Keratinocyte (primary cell): ENCODE results near the gene SMIM24. TPM values are rescaled to one million over a fixed set of nuclear protein-coding genes. Genes with fewer than 3 reads are reported as not detected.

ENCODE experiments used
- DNase-seq: peaks from one replicate; pipeline ENCODE4 v3.0.0-alpha.2; 2011; ENCODE audit warnings: low read depth, missing footprints, low spot score
- FAIRE-seq: peaks from 2 replicates; lab custom pipeline; 2011; peaks lifted over from hg19 to GRCh38; lab: Jason Lieb, UNC
- H2AFZ ChIP-seq: 2 replicates; pipeline ENCODE4 v1.6.0; 2012; ENCODE audit warnings: low read length, control low read depth, inconsistent platforms; ENCODE audit not compliant: control insufficient read depth
- H3K27ac ChIP-seq: 2 replicates; pipeline ENCODE4 v1.5.1; 2011; ENCODE audit warnings: low read length; ENCODE audit not compliant: control insufficient read depth, insufficient read depth
- H3K27me3 ChIP-seq: 3 replicates; pipeline ENCODE4 v1.6.0; 2011; ENCODE audit warnings: low read length; ENCODE audit not compliant: control insufficient read depth, insufficient read depth; ENCODE audit errors: extremely low read depth
- H3K36me3 ChIP-seq, 2 experiments: 2 replicates in 1 of 2; 3 replicates in 1 of 2; pipeline ENCODE4 v1.5.1; 2011; ENCODE audit warnings: low read length in 2 of 2, mild to moderate bottlenecking in 1 of 2; ENCODE audit not compliant: control insufficient read depth in 2 of 2, insufficient read depth in 2 of 2; ENCODE audit errors: extremely low read depth in 1 of 2
- H3K4me1 ChIP-seq: 3 replicates; pipeline ENCODE4 v1.5.1; 2011; ENCODE audit warnings: low read length; ENCODE audit not compliant: control insufficient read depth, insufficient read depth; ENCODE audit errors: extremely low read depth
- H3K4me2 ChIP-seq: 3 replicates; pipeline ENCODE4 v1.6.0; 2011; ENCODE audit warnings: low read depth, low read length; ENCODE audit not compliant: control insufficient read depth, insufficient read depth; ENCODE audit errors: extremely low read depth
- H3K4me3 ChIP-seq, 3 experiments: fragments of 200-600 bp in 1 of 3; sonication (generic) in 1 of 3; 2 replicates in 2 of 3; 3 replicates in 1 of 3; pipeline ENCODE4 v1.5.1; 2011 to 2016; ENCODE audit warnings: low read length in 3 of 3, mild to moderate bottlenecking in 3 of 3, control low read depth in 2 of 3, inconsistent platforms in 1 of 3, low read depth in 1 of 3, mixed read lengths in 1 of 3, mixed run types in 1 of 3, moderate library complexity in 1 of 3; ENCODE audit not compliant: control insufficient read depth in 2 of 3, insufficient read depth in 2 of 3; ENCODE audit errors: extremely low read depth in 1 of 3
- H3K79me2 ChIP-seq: 2 replicates; pipeline ENCODE4 v1.6.0; 2012; ENCODE audit warnings: low read length; ENCODE audit not compliant: control insufficient read depth, insufficient read depth
- H3K9ac ChIP-seq: 3 replicates; pipeline ENCODE4 v1.6.0; 2011; ENCODE audit warnings: low read length; ENCODE audit not compliant: control insufficient read depth, insufficient read depth; ENCODE audit errors: extremely low read depth
- H3K9me1 ChIP-seq: 3 replicates; pipeline ENCODE4 v1.6.0; 2011; ENCODE audit warnings: low read length; ENCODE audit not compliant: control insufficient read depth, insufficient read depth; ENCODE audit errors: extremely low read depth
- H3K9me3 ChIP-seq: 2 replicates; pipeline ENCODE4 v1.5.1; 2012; ENCODE audit warnings: low read depth, low read length; ENCODE audit not compliant: control insufficient read depth
- H4K20me1 ChIP-seq: 3 replicates; pipeline ENCODE4 v1.6.0; 2011; ENCODE audit warnings: low read length; ENCODE audit not compliant: control insufficient read depth, insufficient read depth; ENCODE audit errors: extremely low read depth
- EZH2 ChIP-seq: IDR thresholded peaks from one replicate; pipeline ENCODE4 v1.6.1; 2012; ENCODE audit warnings: inconsistent platforms, mild to moderate bottlenecking, low read length, moderate library complexity
- dilution Hi-C: fragments of 300-500 bp; cut with MboI; formaldehyde crosslinking; loops from one replicate; pipeline ENCODE4 v1.7.0; 2020; ENCODE audit warnings: low sequenced_read_pairs; ENCODE audit not compliant: extremely low pct_ligation_motif_present
- polyA plus RNA-seq, 5 experiments: library from polyadenylated mRNA; depleted of rRNA in 3 of 5; stranded (reverse) in 3 of 5; stranded (forward) in 1 of 5; unstranded in 1 of 5; fragments of >200 nt; gene quantifications; 1 replicate in 1 of 5; 2 replicates in 3 of 5; 3 replicates in 1 of 5; pipeline versions ENCODE4 v1.2.1 to v1.2.3, GENCODE V29; 2011 to 2012; ENCODE audit warnings: missing spikeins in 2 of 5, low read depth in 1 of 5, low replicate concordance in 1 of 5
- TF ChIP-seq, protein P1 (sequence below), 3 experiments: IDR thresholded peaks in 1 of 3; conservative IDR thresholded peaks in 1 of 3; optimal IDR thresholded peaks in 1 of 3; 2 replicates in 2 of 3; 3 replicates in 1 of 3; pipeline versions ENCODE3 to v1.5.1; 2011; ENCODE audit warnings: low read length in 3 of 3, mild to moderate bottlenecking in 3 of 3, moderate library complexity in 2 of 3, control low read depth in 1 of 3, inconsistent platforms in 1 of 3; ENCODE audit not compliant: insufficient read depth in 2 of 3; ENCODE audit errors: extremely low read depth in 1 of 3

The SMIM24 gene
- polyA plus RNA-seq, 1 donor (not counting 4 experiments of a cell fraction or from before 2014, with no cell fraction given) = not detected

- peaks cover 57% of the 10 kb centered on the region for H4K20me1 ChIP-seq
- no peak overlapping the region for H2AFZ ChIP-seq
- H3K9me1 ChIP-seq = peaks cover 3% of the 10 kb centered on the region
- H3K9ac ChIP-seq = no peak overlapping the region
- no peak for TF ChIP-seq EZH2
- TF ChIP-seq, protein P1, sequence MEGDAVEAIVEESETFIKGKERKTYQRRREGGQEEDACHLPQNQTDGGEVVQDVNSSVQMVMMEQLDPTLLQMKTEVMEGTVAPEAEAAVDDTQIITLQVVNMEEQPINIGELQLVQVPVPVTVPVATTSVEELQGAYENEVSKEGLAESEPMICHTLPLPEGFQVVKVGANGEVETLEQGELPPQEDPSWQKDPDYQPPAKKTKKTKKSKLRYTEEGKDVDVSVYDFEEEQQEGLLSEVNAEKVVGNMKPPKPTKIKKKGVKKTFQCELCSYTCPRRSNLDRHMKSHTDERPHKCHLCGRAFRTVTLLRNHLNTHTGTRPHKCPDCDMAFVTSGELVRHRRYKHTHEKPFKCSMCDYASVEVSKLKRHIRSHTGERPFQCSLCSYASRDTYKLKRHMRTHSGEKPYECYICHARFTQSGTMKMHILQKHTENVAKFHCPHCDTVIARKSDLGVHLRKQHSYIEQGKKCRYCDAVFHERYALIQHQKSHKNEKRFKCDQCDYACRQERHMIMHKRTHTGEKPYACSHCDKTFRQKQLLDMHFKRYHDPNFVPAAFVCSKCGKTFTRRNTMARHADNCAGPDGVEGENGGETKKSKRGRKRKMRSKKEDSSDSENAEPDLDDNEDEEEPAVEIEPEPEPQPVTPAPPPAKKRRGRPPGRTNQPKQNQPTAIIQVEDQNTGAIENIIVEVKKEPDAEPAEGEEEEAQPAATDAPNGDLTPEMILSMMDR (optimal IDR thresholded peaks at IDR 0.05 in 1 of 3, IDR thresholded peaks at IDR 0.05 in 1 of 3, conservative IDR thresholded peaks at IDR 0.05 in 1 of 3; ENCODE audit: extremely low read depth in 1 of 3, insufficient read depth in 2 of 3, low read length in 3 of 3) = no peak
- no peaks in the 10 kb centered on the region for H3K9me3 ChIP-seq
- dilution Hi-C loops = no loop called here
- H3K79me2 ChIP-seq = peaks cover 75% of the 10 kb centered on the region
- H3K27ac ChIP-seq = no peak overlapping the region
- no peak for FAIRE-seq
- no peaks in the 10 kb centered on the region for H3K27me3 ChIP-seq
- no peak overlapping the region for H3K4me3 ChIP-seq
- DNase-seq = no peak
- H3K4me2 ChIP-seq = no peak overlapping the region
- H3K4me1 ChIP-seq = peaks cover 16% of the 10 kb centered on the region
- peaks cover 7 to 12% of the 10 kb centered on the region in 2 experiments for H3K36me3 ChIP-seq
These were observed 38.8 kb upstream of the SMIM24 start for GRCh38 chr19:3519126-3519525.

DNA sequence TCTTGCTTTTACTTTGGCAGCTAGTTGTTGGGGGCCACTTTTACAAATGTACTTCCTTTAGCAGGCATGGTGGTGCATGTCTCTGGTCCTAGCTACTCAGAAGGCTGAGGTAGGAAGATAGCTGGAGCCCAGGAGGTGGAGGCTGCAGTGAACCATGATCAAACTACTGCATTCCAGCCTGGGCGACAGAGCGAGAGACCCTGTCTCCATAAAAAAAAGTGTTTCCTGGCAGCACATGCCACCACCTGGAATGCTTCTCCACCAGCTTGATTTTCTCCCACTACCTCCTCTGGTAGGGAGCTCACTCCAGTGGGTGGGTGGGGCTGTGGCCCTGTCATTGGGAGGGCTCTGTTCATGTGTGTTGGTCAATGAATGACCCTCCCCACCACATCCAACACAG, 38.3 kb upstream of the SMIM24 start:
- peaks cover 60% of the 10 kb centered on the region for H4K20me1 ChIP-seq
- no peak overlapping the region for H3K9ac ChIP-seq
- no peaks in the 10 kb centered on the region for H3K9me3 ChIP-seq

More for the DNA sequence above, 38.3 kb upstream of the SMIM24 start:
- no peak for TF ChIP-seq EZH2
- TF ChIP-seq, protein P1 (optimal IDR thresholded peaks at IDR 0.05 in 1 of 3, IDR thresholded peaks at IDR 0.05 in 1 of 3, conservative IDR thresholded peaks at IDR 0.05 in 1 of 3; ENCODE audit: extremely low read depth in 1 of 3, insufficient read depth in 2 of 3, low read length in 3 of 3) = no peak
- Histone ChIP-seq H3K4me1 (peaks cover 16% of the 10 kb centered on the region), H2AFZ (no peak overlapping the region), H3K9me1 (peaks cover 5% of the 10 kb centered on the region), H3K27ac (no peak overlapping the region), H3K79me2 (peaks cover 75% of the 10 kb centered on the region), H3K4me2 (no peak overlapping the region), H3K27me3 (no peaks in the 10 kb centered on the region), H3K4me3 (no peak overlapping the region), H3K36me3 (peaks cover 6 to 7% of the 10 kb centered on the region in 2 experiments)
- dilution Hi-C loops = no loop called here
- no peak for FAIRE-seq
- no peak for DNase-seq
